Peyer's patch (tissue), 4 donors: ENCODE results near the gene JOSD2. TPM values are rescaled to one million over a fixed set of nuclear protein-coding genes. Genes with fewer than 3 reads are reported as not detected.
A peak's percentile ranks its signal among the peaks of the same experiment; 100 is the strongest.

ENCODE experiments used
- DNase-seq, 3 donors: peaks; one replicate each; pipeline ENCODE4 v3.0.0-alpha.2; 2017 to 2019
- H3K27ac ChIP-seq, 4 donors: fragments of 200-600 bp; sonication (generic); one replicate each; pipeline ENCODE4 v1.5.1; 2016 to 2019
- H3K27me3 ChIP-seq, 2 donors: fragments of 200-600 bp; sonication (generic); one replicate each; pipeline ENCODE4 v1.5.1; 2019
- H3K36me3 ChIP-seq, 3 donors: fragments of 200-600 bp; sonication (generic); one replicate each; pipeline ENCODE4 v1.5.1; 2016 to 2019
- H3K4me1 ChIP-seq, 4 donors: fragments of 200-600 bp; sonication (generic); one replicate each; pipeline ENCODE4 v1.5.1; 2016 to 2019
- H3K4me3 ChIP-seq, 4 donors: fragments of 200-600 bp; sonication (generic); 1 replicate in 3 of 4; 2 replicates in 1 of 4; pipeline ENCODE4 v1.5.1; 2016 to 2019; ENCODE audit warnings: mild to moderate bottlenecking in 1 of 4
- H3K9me3 ChIP-seq, 4 donors: fragments of 200-600 bp; sonication (generic); one replicate each; pipeline ENCODE4 v1.5.1; 2016 to 2019; ENCODE audit warnings: mild to moderate bottlenecking in 1 of 4
- CTCF ChIP-seq, 6 experiments: fragments of 450-650 bp in 4 of 6; fragments of 200-600 bp in 2 of 6; sonication (generic) in 1 of 6; IDR thresholded peaks; one replicate each; pipeline ENCODE4 v1.5.1; 2017 to 2019; ENCODE audit warnings: antibody characterized with exemption in 6 of 6, mild to moderate bottlenecking in 3 of 6, moderate library complexity in 1 of 6
- POLR2A ChIP-seq, 2 donors: fragments of 450-650 bp; IDR thresholded peaks; one replicate each; pipeline ENCODE4 v1.5.1; 2017; ENCODE audit warnings: antibody characterized with exemption in 2 of 2, mild to moderate bottlenecking in 2 of 2, moderate library complexity in 2 of 2
- total RNA-seq, 4 donors: library from RNA; depleted of rRNA; stranded (reverse); fragments of >200 nt; gene quantifications; one replicate each; pipeline ENCODE4 v1.1.0, GENCODE V29; 2016

The JOSD2 gene
- total RNA-seq, 4 donors from 2014 or later = 10.7 to 41.3 (median 26.6) TPM

DNA sequence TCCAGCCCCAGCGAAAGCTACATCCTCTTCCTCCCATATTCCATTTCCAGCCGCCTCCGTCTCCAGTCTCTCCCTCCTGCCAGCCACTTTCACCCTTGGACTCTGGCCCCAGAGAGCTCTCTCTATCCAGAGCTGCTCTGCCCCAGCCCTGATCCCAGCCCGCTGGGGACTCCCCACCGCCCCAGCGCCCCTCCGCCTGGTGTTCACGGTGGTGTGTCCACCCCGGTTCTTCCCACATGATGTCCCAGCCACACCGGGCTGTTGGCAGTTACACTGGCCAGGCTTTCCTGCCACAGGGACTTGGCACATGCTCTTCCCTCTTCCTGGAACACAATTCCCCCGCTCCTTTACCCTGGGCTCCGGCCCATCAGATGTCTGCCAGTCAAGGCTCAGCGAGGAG lies 46.0 kb downstream of the JOSD2 start:
- peak in 1 of 3 donors; percentile 59 for DNase-seq
- no peak overlapping the region for H3K27ac ChIP-seq
- TF ChIP-seq CTCF (IDR thresholded peaks at IDR 0.05) = no peak
- TF ChIP-seq POLR2A (IDR thresholded peaks at IDR 0.05) = no peak

GRCh38 chr19:50464348-50464747 lies 46.6 kb downstream of the JOSD2 start:
- Histone ChIP-seq H3K4me3 (no peak overlapping the region), H3K27me3 (no peaks in the 10 kb centered on the region), H3K27ac (no peak overlapping the region), H3K36me3 (no peaks in the 10 kb centered on the region), H3K9me3 (no peaks in the 10 kb centered on the region), H3K4me1 (peaks cover 0 to 7% (median 0%) of the 10 kb centered on the region in 4 donors)
- TF ChIP-seq POLR2A (IDR thresholded peaks at IDR 0.05) = no peak
- no peak for TF ChIP-seq CTCF (IDR thresholded peaks at IDR 0.05)
- DNase-seq = no peak

More for the DNA sequence above, 46.0 kb downstream of the JOSD2 start:
- Histone ChIP-seq H3K36me3 (no peaks in the 10 kb centered on the region), H3K4me1 (peaks cover 0 to 6% (median 0%) of the 10 kb centered on the region in 4 donors), H3K27me3 (no peaks in the 10 kb centered on the region), H3K9me3 (no peaks in the 10 kb centered on the region), H3K4me3 (no peak overlapping the region)

DNA sequence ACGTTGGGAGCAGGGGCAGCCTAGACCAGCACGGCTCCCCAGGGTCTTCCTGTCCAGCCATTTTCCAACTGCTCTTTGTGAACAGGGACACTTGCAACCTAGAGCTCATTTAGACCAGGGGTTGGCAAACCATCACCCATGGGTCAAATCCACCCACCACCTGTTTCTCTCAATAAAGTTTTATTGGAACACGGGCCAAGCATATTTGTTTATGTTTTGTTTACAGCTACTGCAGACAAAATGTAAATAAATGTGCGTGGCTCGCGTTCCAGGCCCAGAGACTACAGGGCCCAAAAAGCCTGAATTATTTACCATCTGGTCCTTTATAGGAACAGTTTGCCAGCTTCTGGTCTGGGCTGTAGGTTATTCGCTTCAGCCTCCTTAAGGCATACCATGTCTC lies 48.0 kb downstream of the JOSD2 start:
- TF ChIP-seq CTCF (IDR thresholded peaks at IDR 0.05) = no peak
- no peak for TF ChIP-seq POLR2A (IDR thresholded peaks at IDR 0.05)
- Histone ChIP-seq H3K4me3 (no peak overlapping the region), H3K36me3 (no peaks in the 10 kb centered on the region), H3K27ac (no peak overlapping the region), H3K27me3 (no peaks in the 10 kb centered on the region), H3K9me3 (no peaks in the 10 kb centered on the region), H3K4me1 (peaks cover 0 to 7% (median 0%) of the 10 kb centered on the region in 4 donors)
- no peak for DNase-seq

GRCh38 chr19:50461066-50461875 lies 49.7 kb downstream of the JOSD2 start:
- DNase-seq = peak; percentile 67 to 86 (median 76)
- H3K36me3 ChIP-seq = no peaks in the 10 kb centered on the region
- TF ChIP-seq POLR2A (IDR thresholded peaks at IDR 0.05) = no peak
- TF ChIP-seq CTCF (IDR thresholded peaks at IDR 0.05) = peak; percentile 83 to 93 (median 86)
- no peak overlapping the region for H3K4me3 ChIP-seq
- peak overlapping the region in 1 of 4 donors; percentile 55 for H3K27ac ChIP-seq
- H3K4me1 ChIP-seq = peaks cover 0 to 7% (median 0%) of the 10 kb centered on the region in 4 donors
- no peaks in the 10 kb centered on the region for H3K9me3 ChIP-seq
- no peaks in the 10 kb centered on the region for H3K27me3 ChIP-seq

DNA sequence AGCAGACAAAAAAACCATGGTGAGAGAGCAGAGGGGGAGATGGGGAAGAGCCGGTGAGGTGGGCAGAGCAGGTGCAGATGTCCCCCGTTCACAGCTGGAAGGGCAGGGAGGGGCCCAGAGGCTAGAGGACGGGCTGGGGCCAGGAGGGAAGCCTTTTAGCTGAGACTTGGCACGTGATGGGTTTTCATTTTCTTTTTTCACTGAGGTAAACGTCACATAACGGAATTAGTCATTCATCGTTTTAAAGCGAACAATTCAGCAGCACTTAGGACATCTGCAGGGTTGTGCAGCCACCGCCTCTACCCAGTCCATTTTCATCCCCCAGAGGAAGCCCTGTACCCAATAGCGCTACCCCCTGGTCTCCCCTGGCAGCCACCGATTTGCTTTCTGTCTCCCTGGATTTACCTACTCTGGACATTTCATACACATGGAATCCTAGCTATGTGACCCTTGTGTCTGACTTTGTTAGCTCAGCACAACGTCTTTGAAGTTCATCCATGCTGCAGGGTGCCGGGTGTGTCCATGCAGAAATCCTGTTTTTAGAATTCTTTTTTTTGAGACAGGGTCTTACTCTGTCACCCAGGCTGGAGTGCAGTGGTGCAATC lies 50.7 kb downstream of the JOSD2 start:
- peak in 1 of 3 donors; percentile 28 for DNase-seq
- no peaks in the 10 kb centered on the region for H3K27me3 ChIP-seq
- H3K9me3 ChIP-seq = no peaks in the 10 kb centered on the region
- no peak overlapping the region for H3K4me3 ChIP-seq
- no peaks in the 10 kb centered on the region for H3K36me3 ChIP-seq
- no peak for TF ChIP-seq CTCF (IDR thresholded peaks at IDR 0.05)
- no peak for TF ChIP-seq POLR2A (IDR thresholded peaks at IDR 0.05)
- peak overlapping the region in 1 of 4 donors; percentile 55 for H3K27ac ChIP-seq
- H3K4me1 ChIP-seq = peaks cover 0 to 7% (median 0%) of the 10 kb centered on the region in 4 donors
